H1 (cell line): ENCODE results near the gene PLCB1. TPM values are rescaled to one million over a fixed set of nuclear protein-coding genes. Genes with fewer than 3 reads are reported as not detected.

Experiments
- CBX8 ChIP-seq: fragments of 300-800, 300-1000 bp; sonication (generic); IDR thresholded peaks from 2 replicates; pipeline ENCODE4 v1.7.1; 2016; ENCODE audit warnings: low read depth, low read length, borderline replicate concordance
- EZH2 ChIP-seq: fragments of 200-600 bp; sonication (generic); IDR thresholded peaks from 2 replicates; pipeline ENCODE4 v1.7.1; 2012; ENCODE audit warnings: low read depth, mild to moderate bottlenecking, moderate library complexity, low read length, inconsistent platforms; ENCODE audit not compliant: severe bottlenecking
- KDM5A ChIP-seq: fragments of 200-600 bp; IDR thresholded peaks from 2 replicates; pipeline ENCODE4 v1.7.1; 2012; ENCODE audit warnings: mild to moderate bottlenecking, low read length, inconsistent platforms, mixed read lengths
- TBP ChIP-seq: IDR thresholded peaks from 2 replicates; pipeline ENCODE4 v1.6.1; 2011; ENCODE audit warnings: low read depth, low read length, improper control_type of control experiment
- TEAD4 ChIP-seq: IDR thresholded peaks from 2 replicates; pipeline ENCODE4 v1.6.1; 2012; ENCODE audit warnings: low read depth, low read length, inconsistent platforms, mixed read lengths
- polyA plus RNA-seq, 7 experiments: library from polyadenylated mRNA; depleted of rRNA in 3 of 7; stranded (reverse) in 5 of 7; unstranded in 2 of 7; fragments of >200 nt in 5 of 7; fragments of 200-250 nt in 2 of 7; gene quantifications; 1 replicate in 5 of 7; 2 replicates in 1 of 7; 4 replicates in 1 of 7; pipeline versions ENCODE4 v1.2.1 to v1.2.3, GENCODE V29; 2011 to 2013; ENCODE audit warnings: missing spikeins in 2 of 7, mixed read lengths in 2 of 7
- total RNA-seq: library from RNA; stranded (reverse); fragmentation: NEBNext Ultra II Directional; extraction: Animal tissue kit (Norgen Biotek cat#: 25700); gene quantifications from 2 replicates; pipeline ENCODE4 v1.2.1, GENCODE V29; 2021

Gene PLCB1
- total and polyA plus RNA-seq, 2 of the 8 experiments (the other 6 are each of a cell fraction or from before 2014, with no cell fraction given) = 2.6 to 9.1 TPM

DNA sequence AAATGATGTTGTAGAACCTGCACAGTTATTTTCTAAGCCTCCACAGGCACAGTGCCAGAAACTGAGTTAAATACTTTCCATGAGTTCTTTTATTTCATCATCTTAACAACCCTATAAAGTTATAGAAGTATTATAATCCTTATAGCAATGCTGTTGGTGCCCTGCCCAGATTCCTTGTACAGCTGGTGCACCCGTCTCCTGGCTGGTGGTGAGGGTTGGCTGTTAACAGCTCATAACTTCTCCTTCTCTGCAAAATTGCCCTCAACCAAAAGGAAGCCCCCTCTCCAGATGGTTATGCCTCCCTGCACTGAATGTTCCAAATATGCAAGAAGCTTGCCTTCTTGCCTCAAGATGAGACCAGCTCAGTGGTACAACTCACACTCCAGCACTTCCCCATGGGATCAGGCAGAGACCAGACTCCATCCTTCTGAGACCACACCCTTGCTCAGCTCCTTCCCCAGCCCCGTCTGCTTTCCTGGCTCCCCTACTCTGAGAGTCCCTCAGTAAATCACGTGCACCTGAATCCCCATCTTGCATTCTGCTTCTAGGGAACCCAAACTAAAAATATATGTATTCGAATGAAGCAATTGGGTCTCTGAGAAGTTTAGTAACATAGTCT, 632.4 kb downstream of the PLCB1 start (continued):
- TF ChIP-seq TEAD4 = no peak
- no peak for TF ChIP-seq CBX8
- TF ChIP-seq TBP = no peak
- TF ChIP-seq KDM5A = no peak
- TF ChIP-seq EZH2 = no peak
